ENCODE results near the gene ROCK2.

DNA sequence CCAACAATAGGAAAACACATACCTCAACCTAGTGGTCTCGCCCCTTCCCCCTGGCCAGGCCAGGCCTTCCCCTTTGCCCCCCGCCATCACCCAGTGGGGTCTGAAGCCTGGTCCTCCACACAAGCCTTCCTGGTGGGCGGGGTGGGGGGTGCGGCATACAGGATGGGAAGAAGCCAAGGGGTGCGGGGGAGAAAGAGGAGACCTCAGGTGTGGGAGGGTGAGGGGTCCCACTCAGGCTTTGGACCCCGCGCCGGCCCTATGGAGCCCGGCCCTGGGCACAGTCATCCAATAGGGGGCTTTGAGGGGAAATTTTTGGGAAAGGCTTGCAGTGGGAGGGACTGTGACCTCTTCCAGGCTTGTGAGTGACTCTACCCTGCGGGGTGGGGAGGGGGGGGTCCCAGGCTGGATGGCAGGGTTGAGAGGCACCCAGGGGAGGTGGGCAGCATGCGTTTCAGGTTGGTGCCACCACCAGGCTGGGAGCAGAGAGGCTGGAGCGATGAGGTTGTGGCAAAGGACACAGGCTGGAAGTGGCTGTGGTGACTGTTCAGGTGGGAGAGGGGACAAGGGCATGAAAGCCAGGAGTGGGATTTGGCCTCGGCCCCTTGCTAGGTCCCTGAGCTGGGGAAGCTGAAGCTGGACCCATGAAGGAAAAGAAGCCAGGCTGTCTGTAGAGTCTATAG is 187.9 kb downstream of the ROCK2 start:
- TF ChIP-seq, protein P1, sequence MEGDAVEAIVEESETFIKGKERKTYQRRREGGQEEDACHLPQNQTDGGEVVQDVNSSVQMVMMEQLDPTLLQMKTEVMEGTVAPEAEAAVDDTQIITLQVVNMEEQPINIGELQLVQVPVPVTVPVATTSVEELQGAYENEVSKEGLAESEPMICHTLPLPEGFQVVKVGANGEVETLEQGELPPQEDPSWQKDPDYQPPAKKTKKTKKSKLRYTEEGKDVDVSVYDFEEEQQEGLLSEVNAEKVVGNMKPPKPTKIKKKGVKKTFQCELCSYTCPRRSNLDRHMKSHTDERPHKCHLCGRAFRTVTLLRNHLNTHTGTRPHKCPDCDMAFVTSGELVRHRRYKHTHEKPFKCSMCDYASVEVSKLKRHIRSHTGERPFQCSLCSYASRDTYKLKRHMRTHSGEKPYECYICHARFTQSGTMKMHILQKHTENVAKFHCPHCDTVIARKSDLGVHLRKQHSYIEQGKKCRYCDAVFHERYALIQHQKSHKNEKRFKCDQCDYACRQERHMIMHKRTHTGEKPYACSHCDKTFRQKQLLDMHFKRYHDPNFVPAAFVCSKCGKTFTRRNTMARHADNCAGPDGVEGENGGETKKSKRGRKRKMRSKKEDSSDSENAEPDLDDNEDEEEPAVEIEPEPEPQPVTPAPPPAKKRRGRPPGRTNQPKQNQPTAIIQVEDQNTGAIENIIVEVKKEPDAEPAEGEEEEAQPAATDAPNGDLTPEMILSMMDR (IDR thresholded peaks at IDR 0.05) = no peak
- no peak for TF ChIP-seq EZH2 (IDR thresholded peaks at IDR 0.05)
- TF ChIP-seq EZH2phosphoT487 (IDR thresholded peaks at IDR 0.05) = no peak

All from neural progenitor cell (in vitro differentiated cells).